ENCODE data around the gene GALNT13. TPM values are rescaled to one million over a fixed set of nuclear protein-coding genes. Genes with fewer than 3 reads are reported as not detected.

GALNT13 gene
- polyA plus RNA-seq, 3 donors: not detected

GRCh38 chr2:154130821-154131220 lies 259.1 kb downstream of the GALNT13 start:
- Mint-ChIP-seq H3K4me3 (no peak overlapping the region), H3K27me3 (ENCODE audit: low read depth in 3 of 3) (no peaks in the 10 kb centered on the region), H3K4me1 (no peaks in the 10 kb centered on the region), H3K27ac (no peak overlapping the region), H3K36me3 (no peaks in the 10 kb centered on the region), H3K9me3 (peaks cover under 1 to 7% (median 5%) of the 10 kb centered on the region in 7 donors)
- no peak for DNase-seq
- H3K27me3 ChIP-seq (ENCODE audit: control insufficient read depth in 2 of 2, insufficient read depth in 2 of 2, low read length in 2 of 2): no peaks in the 10 kb centered on the region
- WGBS (ENCODE audit: insufficient coverage): no CpG with 5 or more reads among the region's 1 CpG
- no peaks in the 10 kb centered on the region for H3K4me1 ChIP-seq (ENCODE audit: control insufficient read depth in 1 of 2, insufficient read depth in 2 of 2, low read length in 2 of 2)
- intact Hi-C loops (cut with micrococcal nuclease): no loop called here
- H3K4me2 ChIP-seq (replicated peaks; ENCODE audit: extremely low read depth, low read length, poor library complexity, severe bottlenecking): no peak overlapping the region
- TF ChIP-seq, protein P1, sequence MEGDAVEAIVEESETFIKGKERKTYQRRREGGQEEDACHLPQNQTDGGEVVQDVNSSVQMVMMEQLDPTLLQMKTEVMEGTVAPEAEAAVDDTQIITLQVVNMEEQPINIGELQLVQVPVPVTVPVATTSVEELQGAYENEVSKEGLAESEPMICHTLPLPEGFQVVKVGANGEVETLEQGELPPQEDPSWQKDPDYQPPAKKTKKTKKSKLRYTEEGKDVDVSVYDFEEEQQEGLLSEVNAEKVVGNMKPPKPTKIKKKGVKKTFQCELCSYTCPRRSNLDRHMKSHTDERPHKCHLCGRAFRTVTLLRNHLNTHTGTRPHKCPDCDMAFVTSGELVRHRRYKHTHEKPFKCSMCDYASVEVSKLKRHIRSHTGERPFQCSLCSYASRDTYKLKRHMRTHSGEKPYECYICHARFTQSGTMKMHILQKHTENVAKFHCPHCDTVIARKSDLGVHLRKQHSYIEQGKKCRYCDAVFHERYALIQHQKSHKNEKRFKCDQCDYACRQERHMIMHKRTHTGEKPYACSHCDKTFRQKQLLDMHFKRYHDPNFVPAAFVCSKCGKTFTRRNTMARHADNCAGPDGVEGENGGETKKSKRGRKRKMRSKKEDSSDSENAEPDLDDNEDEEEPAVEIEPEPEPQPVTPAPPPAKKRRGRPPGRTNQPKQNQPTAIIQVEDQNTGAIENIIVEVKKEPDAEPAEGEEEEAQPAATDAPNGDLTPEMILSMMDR (IDR thresholded peaks at IDR 0.05): no peak
- no peaks in the 10 kb centered on the region for H3K36me3 ChIP-seq (replicated peaks in 1 of 2; ENCODE audit: control insufficient read depth in 1 of 2, insufficient read depth in 2 of 2, low read length in 2 of 2)
- H3K9me3 ChIP-seq (replicated peaks in 1 of 2; ENCODE audit: control insufficient read depth in 1 of 2, insufficient read depth in 1 of 2, low read length in 2 of 2): no peaks in the 10 kb centered on the region
- no peak overlapping the region for H3K4me3 ChIP-seq (replicated peaks in 1 of 3; ENCODE audit: low read depth in 2 of 3, low read length in 3 of 3)
- no peaks in the 10 kb centered on the region for H4K20me1 ChIP-seq (ENCODE audit: insufficient read depth, low read length)
- no peaks in the 10 kb centered on the region for H3K79me2 ChIP-seq (ENCODE audit: insufficient read depth, low read length)
- H2AFZ ChIP-seq (ENCODE audit: insufficient read depth, low read depth, low read length, poor library complexity, severe bottlenecking): no peak overlapping the region
- H3K27ac ChIP-seq (ENCODE audit: low read depth in 1 of 2, low read length in 2 of 2): no peak overlapping the region
- no peak overlapping the region for H3K9ac ChIP-seq (ENCODE audit: insufficient read depth, low read length, poor library complexity, severe bottlenecking)

DNA sequence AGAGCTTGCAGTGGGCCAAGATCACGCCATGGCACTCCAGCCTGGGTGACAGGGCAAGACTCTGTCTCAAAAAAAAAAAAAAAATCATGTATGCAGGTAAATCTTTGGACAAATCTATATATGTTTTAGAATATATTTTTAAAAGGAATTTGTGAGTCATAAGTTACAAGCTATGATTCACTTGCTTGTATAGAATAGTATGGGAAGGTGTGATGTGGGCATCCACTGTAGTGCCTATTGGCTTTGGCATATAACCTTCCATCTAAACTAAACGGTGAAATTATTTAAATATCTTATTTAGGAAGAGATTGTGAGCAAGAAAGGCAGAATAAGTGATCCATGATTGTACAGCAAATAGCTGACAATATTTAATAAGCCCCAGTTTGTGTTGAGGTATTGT lies 261.1 kb downstream of the GALNT13 start:
- Histone ChIP-seq H3K27me3 (ENCODE audit: control insufficient read depth in 2 of 2, insufficient read depth in 2 of 2, low read length in 2 of 2) (no peaks in the 10 kb centered on the region), H3K9me3 (replicated peaks in 1 of 2; ENCODE audit: control insufficient read depth in 1 of 2, insufficient read depth in 1 of 2, low read length in 2 of 2) (no peaks in the 10 kb centered on the region), H2AFZ (ENCODE audit: insufficient read depth, low read depth, low read length, poor library complexity, severe bottlenecking) (no peak overlapping the region), H3K4me1 (ENCODE audit: control insufficient read depth in 1 of 2, insufficient read depth in 2 of 2, low read length in 2 of 2) (no peaks in the 10 kb centered on the region), H3K4me3 (replicated peaks in 1 of 3; ENCODE audit: low read depth in 2 of 3, low read length in 3 of 3) (no peak overlapping the region), H3K27ac (ENCODE audit: low read depth in 1 of 2, low read length in 2 of 2) (no peak overlapping the region), H4K20me1 (ENCODE audit: insufficient read depth, low read length) (no peaks in the 10 kb centered on the region), H3K9ac (ENCODE audit: insufficient read depth, low read length, poor library complexity, severe bottlenecking) (no peak overlapping the region), H3K4me2 (replicated peaks; ENCODE audit: extremely low read depth, low read length, poor library complexity, severe bottlenecking) (no peak overlapping the region), H3K36me3 (replicated peaks in 1 of 2; ENCODE audit: control insufficient read depth in 1 of 2, insufficient read depth in 2 of 2, low read length in 2 of 2) (no peaks in the 10 kb centered on the region), H3K79me2 (ENCODE audit: insufficient read depth, low read length) (no peaks in the 10 kb centered on the region)
- peaks cover 0 to 6% (median 2%) of the 10 kb centered on the region in 7 donors for H3K9me3 Mint-ChIP-seq
- intact Hi-C loops (cut with micrococcal nuclease): no loop called here
- TF ChIP-seq, protein P1 (IDR thresholded peaks at IDR 0.05): no peak
- no peak overlapping the region for H3K4me3 Mint-ChIP-seq
- no peaks in the 10 kb centered on the region for H3K4me1 Mint-ChIP-seq
- H3K36me3 Mint-ChIP-seq: no peaks in the 10 kb centered on the region
- H3K27me3 Mint-ChIP-seq (ENCODE audit: low read depth in 3 of 3): no peaks in the 10 kb centered on the region
- no peak overlapping the region for H3K27ac Mint-ChIP-seq
- no peak for DNase-seq
- no CpG with 5 or more reads among the region's 2 CpGs for WGBS (ENCODE audit: insufficient coverage)

Measured in CD14-positive monocyte (primary cell).